ENCODE results near the gene CCL17.
"Not testable (repeated sequence)": the region's sequence is repeated elsewhere in the genome, so short reads cannot be mapped to it uniquely, and the experiment has no call there.

Gene CCL17

DNA sequence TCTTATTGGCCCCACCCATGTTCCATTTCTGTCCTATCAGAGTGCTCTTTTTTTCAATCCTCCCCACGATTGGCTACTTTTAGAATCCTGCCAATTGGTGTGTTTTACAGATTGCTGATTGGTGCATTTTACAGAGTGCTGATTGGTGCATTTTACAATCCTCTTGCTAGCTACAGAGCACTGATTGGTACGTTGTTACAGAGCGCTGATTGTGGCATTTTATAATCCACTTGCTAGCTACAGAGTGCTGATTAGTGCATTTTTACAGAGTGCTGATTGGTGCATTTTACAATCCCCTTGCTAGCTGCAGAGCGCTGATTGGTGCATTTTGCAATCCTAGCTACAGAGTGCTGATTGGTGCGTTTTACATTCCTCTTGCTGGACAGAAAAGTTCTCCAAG, 9.5 kb upstream of the CCL17 start:
- Histone ChIP-seq H3K4me1 (ENCODE audit: control insufficient read depth in 5 of 5, insufficient read depth in 5 of 5, low read length in 5 of 5) (peaks cover 0 to 20% (median 0%) of the 10 kb centered on the region in 5 donors), H3K36me3 (ENCODE audit: control insufficient read depth in 5 of 5, insufficient read depth in 5 of 5, low read length in 5 of 5) (no peaks in the 10 kb centered on the region), H3K27me3 (ENCODE audit: control insufficient read depth in 5 of 5, insufficient read depth in 4 of 5, low read length in 5 of 5) (no peaks in the 10 kb centered on the region), H3K9me3 (ENCODE audit: control insufficient read depth in 5 of 5, low read length in 5 of 5) (no peaks in the 10 kb centered on the region), H3K27ac (ENCODE audit: low read depth, low read length) (no peak overlapping the region), H3K9ac (ENCODE audit: low read length in 5 of 5) (no peak overlapping the region), H3K4me3 (ENCODE audit: low read depth in 1 of 5, low read length in 5 of 5) (no peak overlapping the region)

DNA sequence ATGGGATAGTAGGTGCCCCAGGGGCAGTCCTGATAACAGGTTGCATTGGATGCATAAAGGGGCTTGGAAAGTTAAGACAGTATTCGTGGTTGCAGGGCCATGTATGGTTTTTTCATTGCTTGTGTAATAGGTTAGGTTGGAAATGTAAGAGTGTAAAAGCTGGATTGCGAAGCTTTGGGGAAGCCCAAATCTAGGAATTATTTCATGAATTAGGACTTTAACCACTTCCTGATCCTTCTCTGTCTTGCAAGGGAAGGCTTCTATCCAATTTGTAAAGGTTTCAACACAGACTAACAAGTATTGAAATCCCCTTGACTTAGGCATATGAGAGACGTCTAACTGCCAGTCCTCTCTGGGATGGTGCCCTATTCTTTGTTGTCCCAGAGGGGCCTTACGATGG, 7.8 kb upstream of the CCL17 start:
- Histone ChIP-seq H3K4me3 (ENCODE audit: low read depth in 1 of 5, low read length in 5 of 5) (no peak overlapping the region), H3K27me3 (ENCODE audit: control insufficient read depth in 5 of 5, insufficient read depth in 4 of 5, low read length in 5 of 5) (no peaks in the 10 kb centered on the region), H3K9ac (ENCODE audit: low read length in 5 of 5) (no peak overlapping the region), H3K27ac (ENCODE audit: low read depth, low read length) (no peak overlapping the region), H3K9me3 (ENCODE audit: control insufficient read depth in 5 of 5, low read length in 5 of 5) (no peaks in the 10 kb centered on the region), H3K4me1 (ENCODE audit: control insufficient read depth in 5 of 5, insufficient read depth in 5 of 5, low read length in 5 of 5) (peaks cover 0 to 6% (median 0%) of the 10 kb centered on the region in 5 donors), H3K36me3 (ENCODE audit: control insufficient read depth in 5 of 5, insufficient read depth in 5 of 5, low read length in 5 of 5) (no peaks in the 10 kb centered on the region)

DNA sequence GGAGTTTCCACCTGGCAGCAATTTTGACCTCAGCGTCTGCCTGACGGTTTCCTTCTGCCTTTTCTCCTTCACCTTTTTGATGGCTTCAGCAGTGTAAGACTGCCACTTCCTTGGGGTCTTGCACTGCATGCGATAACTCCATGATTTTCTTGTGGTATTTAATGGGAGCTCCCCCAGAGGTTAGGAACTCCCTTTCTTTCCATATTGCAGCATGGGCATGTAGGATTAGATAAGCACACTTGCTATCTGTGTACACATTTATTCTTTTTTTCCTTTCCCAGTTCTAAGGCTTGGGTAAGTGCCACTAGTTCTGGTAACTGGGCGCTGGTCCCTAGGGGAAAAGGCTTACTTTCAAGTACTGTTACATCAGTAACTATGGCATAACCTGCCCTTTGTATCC, 7.1 kb upstream of the CCL17 start:
- H3K4me3 ChIP-seq (ENCODE audit: low read depth in 1 of 5, low read length in 5 of 5); H3K4me1 ChIP-seq (ENCODE audit: control insufficient read depth in 5 of 5, insufficient read depth in 5 of 5, low read length in 5 of 5); H3K36me3 ChIP-seq (ENCODE audit: control insufficient read depth in 5 of 5, insufficient read depth in 5 of 5, low read length in 5 of 5); H3K9me3 ChIP-seq (ENCODE audit: control insufficient read depth in 5 of 5, low read length in 5 of 5); H3K9ac ChIP-seq (ENCODE audit: low read length in 5 of 5); H3K27ac ChIP-seq (ENCODE audit: low read depth, low read length); H3K27me3 ChIP-seq (ENCODE audit: control insufficient read depth in 5 of 5, insufficient read depth in 4 of 5, low read length in 5 of 5): not testable (repeated sequence)

DNA sequence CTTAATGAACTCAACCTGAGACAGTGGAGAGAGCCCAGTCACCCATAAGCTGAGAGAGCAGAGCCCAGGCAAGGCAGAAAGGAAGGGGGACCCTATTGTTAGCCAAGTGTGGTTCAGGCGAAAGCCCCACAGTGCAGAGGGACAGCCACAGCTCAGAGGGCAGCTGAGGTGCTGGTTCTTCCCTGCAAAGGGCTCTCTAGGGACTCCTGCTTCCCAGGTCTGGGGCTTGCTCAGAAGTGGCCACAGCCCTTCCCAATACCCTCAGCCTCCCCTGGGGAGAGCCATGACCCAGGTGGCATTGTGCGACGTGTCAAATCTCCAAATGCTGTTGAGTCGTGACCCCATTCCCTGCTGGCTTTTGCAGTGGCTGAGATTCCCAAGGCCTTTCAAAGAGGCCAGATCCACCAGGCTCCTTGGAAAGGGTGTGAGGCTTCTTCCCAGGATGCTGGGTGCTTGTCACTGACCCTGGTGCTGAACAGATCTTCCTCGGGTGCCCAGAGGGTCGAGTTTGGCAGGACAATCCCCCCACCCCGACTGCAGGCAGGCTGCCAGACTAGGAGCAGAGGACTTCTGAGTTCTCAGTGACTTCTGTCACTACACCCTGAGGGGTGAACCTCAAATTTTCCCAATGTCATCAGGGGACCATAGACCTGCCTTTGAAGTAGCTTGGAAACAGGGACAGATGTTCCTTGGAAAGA, 2.5 kb upstream of the CCL17 start:
- no peaks in the 10 kb centered on the region for H3K27me3 ChIP-seq (ENCODE audit: control insufficient read depth in 5 of 5, insufficient read depth in 4 of 5, low read length in 5 of 5)
- no peaks in the 10 kb centered on the region for H3K36me3 ChIP-seq (ENCODE audit: control insufficient read depth in 5 of 5, insufficient read depth in 5 of 5, low read length in 5 of 5)
- H3K9me3 ChIP-seq (ENCODE audit: control insufficient read depth in 5 of 5, low read length in 5 of 5), result no peaks in the 10 kb centered on the region

DNA sequence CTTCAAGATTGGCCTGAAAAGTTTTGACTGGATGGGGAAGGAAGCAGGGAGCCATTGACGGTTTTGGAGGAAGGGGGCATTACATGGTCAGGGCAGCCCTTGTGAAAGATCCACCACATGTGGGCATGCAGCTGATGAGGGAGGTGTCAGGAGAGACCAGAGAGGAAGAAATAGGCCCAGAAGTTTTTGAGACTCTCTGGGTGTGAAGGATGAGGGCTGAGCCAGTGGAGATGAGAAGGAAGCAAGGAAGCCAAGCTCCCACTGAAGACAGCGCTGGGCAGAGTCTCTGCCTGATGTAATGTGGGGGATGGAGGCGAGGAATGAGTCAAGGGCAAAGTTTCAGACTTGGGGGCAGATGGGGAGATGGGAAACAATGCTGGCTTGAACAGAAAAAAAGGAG, 530 bp downstream of the CCL17 start:
- Histone ChIP-seq H3K27me3 (ENCODE audit: control insufficient read depth in 5 of 5, insufficient read depth in 4 of 5, low read length in 5 of 5) (peaks cover 0 to under 1% (median 0%) of the 10 kb centered on the region in 5 donors), H3K9me3 (ENCODE audit: control insufficient read depth in 5 of 5, low read length in 5 of 5) (no peaks in the 10 kb centered on the region), H3K4me1 (ENCODE audit: control insufficient read depth in 5 of 5, insufficient read depth in 5 of 5, low read length in 5 of 5) (peaks cover 5 to 28% (median 9%) of the 10 kb centered on the region in 5 donors), H3K27ac (ENCODE audit: low read depth, low read length) (no peak overlapping the region), H3K4me3 (ENCODE audit: low read depth in 1 of 5, low read length in 5 of 5) (no peak overlapping the region), H3K36me3 (ENCODE audit: control insufficient read depth in 5 of 5, insufficient read depth in 5 of 5, low read length in 5 of 5) (no peaks in the 10 kb centered on the region), H3K9ac (ENCODE audit: low read length in 5 of 5) (no peak overlapping the region)

More for the DNA sequence above, 2.5 kb upstream of the CCL17 start:
- no peak overlapping the region for H3K9ac ChIP-seq (ENCODE audit: low read length in 5 of 5)
- no peak overlapping the region for H3K27ac ChIP-seq (ENCODE audit: low read depth, low read length)
- H3K4me3 ChIP-seq (ENCODE audit: low read depth in 1 of 5, low read length in 5 of 5), result no peak overlapping the region
- H3K4me1 ChIP-seq (ENCODE audit: control insufficient read depth in 5 of 5, insufficient read depth in 5 of 5, low read length in 5 of 5), result peaks cover 0 to 6% (median 0%) of the 10 kb centered on the region in 5 donors

DNA sequence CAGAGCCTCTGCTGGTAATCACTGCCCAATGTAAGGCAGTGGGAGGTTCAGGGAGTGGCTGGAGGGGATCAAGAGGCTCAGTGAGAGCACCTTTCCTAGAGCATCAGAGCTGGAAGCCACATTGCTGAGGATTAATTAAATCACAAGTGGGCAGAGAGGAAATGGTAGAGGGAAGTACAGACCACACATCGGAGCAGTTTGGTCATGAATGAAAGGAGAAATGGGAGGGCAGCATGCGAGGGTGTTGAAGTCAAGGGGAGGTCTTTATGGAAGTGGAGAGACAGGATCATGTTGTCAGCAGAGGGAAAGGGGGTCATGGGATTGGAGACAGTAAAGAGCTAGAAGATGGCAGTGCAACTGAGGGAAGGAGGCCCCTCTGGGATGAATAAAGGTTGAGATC, 2.3 kb downstream of the CCL17 start:
- no peak overlapping the region for H3K27ac ChIP-seq (ENCODE audit: low read depth, low read length)
- H3K4me3 ChIP-seq (ENCODE audit: low read depth in 1 of 5, low read length in 5 of 5), result no peak overlapping the region
- no peaks in the 10 kb centered on the region for H3K9me3 ChIP-seq (ENCODE audit: control insufficient read depth in 5 of 5, low read length in 5 of 5)
- H3K27me3 ChIP-seq (ENCODE audit: control insufficient read depth in 5 of 5, insufficient read depth in 4 of 5, low read length in 5 of 5), result peaks cover 0 to 3% (median 0%) of the 10 kb centered on the region in 5 donors
- H3K36me3 ChIP-seq (ENCODE audit: control insufficient read depth in 5 of 5, insufficient read depth in 5 of 5, low read length in 5 of 5), result no peaks in the 10 kb centered on the region
- H3K4me1 ChIP-seq (ENCODE audit: control insufficient read depth in 5 of 5, insufficient read depth in 5 of 5, low read length in 5 of 5), result peaks cover 5 to 44% (median 24%) of the 10 kb centered on the region in 5 donors
- no peak overlapping the region for H3K9ac ChIP-seq (ENCODE audit: low read length in 5 of 5)

DNA sequence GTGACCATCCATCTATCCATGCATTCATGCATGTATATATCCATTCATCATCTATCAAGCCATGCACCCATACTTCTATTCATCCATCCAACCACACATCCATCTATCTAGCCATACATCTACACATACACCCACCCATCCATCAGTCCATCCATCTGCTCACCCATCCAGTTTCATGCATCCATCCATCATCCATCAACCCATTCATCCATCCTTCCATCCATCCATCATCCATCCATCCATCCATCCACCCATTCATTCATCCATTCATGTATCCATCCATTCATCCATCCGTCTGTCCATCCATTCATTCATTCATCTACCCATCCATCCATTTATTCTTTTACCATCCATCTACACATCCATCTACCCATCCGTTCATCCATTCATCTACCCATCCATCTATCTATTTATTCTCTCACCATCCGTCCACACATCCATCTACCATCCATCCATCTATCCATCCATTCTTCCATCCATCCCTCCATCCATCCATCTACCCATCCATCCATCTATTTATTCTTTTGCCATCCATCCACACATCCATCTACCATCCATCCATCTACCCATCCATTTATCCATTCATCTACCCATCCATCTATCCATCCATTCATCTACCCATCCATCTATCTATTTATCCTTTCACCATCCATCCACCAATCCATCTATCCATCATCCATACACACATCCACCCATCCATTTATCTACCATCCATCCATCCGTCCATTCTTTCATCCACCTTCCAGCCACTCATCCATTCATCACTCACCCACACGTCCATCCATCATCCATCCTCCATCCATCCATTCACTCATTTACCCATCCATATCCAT, 3.2 kb downstream of the CCL17 start:
- Histone ChIP-seq H3K4me3 (ENCODE audit: low read depth in 1 of 5, low read length in 5 of 5) (no peak overlapping the region), H3K36me3 (ENCODE audit: control insufficient read depth in 5 of 5, insufficient read depth in 5 of 5, low read length in 5 of 5) (no peaks in the 10 kb centered on the region), H3K4me1 (ENCODE audit: control insufficient read depth in 5 of 5, insufficient read depth in 5 of 5, low read length in 5 of 5) (peaks cover 5 to 44% (median 24%) of the 10 kb centered on the region in 5 donors), H3K9me3 (ENCODE audit: control insufficient read depth in 5 of 5, low read length in 5 of 5) (no peaks in the 10 kb centered on the region), H3K9ac (ENCODE audit: low read length in 5 of 5) (no peak overlapping the region), H3K27me3 (ENCODE audit: control insufficient read depth in 5 of 5, insufficient read depth in 4 of 5, low read length in 5 of 5) (peaks cover 0 to 3% (median 0%) of the 10 kb centered on the region in 5 donors), H3K27ac (ENCODE audit: low read depth, low read length) (no peak overlapping the region)

DNA sequence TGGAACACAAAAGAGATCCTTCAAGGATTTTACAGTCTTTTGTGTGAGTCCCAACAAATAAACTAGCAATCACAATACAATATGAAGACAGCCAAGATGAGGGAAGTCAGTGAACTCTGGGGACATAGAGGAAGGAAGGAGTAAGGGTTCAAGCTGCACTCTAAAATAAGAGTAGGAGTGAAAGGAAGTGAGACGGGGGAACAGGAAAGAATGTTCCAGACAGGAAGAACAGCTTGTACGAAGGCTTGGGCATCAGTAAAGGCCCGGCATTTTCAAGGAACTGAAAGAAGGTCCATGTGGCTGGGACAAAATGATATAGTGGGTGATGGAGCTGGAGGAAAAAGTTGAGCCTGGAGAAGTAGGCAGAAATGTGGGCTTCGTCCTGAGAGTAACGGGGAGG, 4.5 kb downstream of the CCL17 start:
- Histone ChIP-seq H3K36me3 (ENCODE audit: control insufficient read depth in 5 of 5, insufficient read depth in 5 of 5, low read length in 5 of 5) (no peaks in the 10 kb centered on the region), H3K4me3 (ENCODE audit: low read depth in 1 of 5, low read length in 5 of 5) (no peak overlapping the region), H3K4me1 (ENCODE audit: control insufficient read depth in 5 of 5, insufficient read depth in 5 of 5, low read length in 5 of 5) (peaks cover 5 to 41% (median 24%) of the 10 kb centered on the region in 5 donors), H3K9me3 (ENCODE audit: control insufficient read depth in 5 of 5, low read length in 5 of 5) (no peaks in the 10 kb centered on the region), H3K27ac (ENCODE audit: low read depth, low read length) (no peak overlapping the region), H3K27me3 (ENCODE audit: control insufficient read depth in 5 of 5, insufficient read depth in 4 of 5, low read length in 5 of 5) (peaks cover 0 to 3% (median 0%) of the 10 kb centered on the region in 5 donors), H3K9ac (ENCODE audit: low read length in 5 of 5) (no peak overlapping the region)

DNA sequence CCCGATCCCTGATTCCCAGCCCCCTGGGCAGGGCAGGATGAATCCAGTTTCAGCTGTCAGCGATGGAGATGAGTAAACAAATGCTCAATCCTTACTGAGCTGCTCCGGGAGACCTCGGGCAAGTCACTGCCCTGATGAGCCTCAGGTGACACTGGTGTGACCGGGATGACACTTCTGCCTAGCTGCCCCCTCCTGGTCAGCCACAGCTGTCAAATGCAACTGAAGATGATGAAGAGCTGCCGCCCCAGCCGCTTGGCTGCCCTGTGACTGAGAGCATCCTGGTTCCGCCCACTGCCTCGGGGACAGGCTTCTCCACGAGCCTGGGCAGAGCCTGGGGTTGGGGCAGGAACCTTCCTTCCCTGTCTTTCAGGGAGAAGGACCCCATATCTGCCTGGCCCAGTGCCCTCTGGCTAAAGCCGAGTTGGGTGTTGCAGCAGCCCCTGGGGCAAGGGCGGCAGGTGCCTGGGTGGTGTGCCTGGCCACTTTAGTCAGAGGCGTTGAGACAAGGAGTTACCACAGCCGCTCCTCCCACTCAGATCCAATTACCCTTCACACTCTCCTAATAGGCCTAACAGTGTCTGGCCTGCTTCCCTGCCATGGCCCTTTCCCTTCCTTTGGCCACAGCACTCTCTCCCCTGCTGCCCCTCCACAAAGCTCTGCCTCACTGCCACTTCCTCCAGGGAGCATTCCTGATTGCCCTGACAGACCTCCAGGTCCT, 5.5 kb downstream of the CCL17 start:
- H3K9ac ChIP-seq (ENCODE audit: low read length in 5 of 5), result no peak overlapping the region
- no peaks in the 10 kb centered on the region for H3K36me3 ChIP-seq (ENCODE audit: control insufficient read depth in 5 of 5, insufficient read depth in 5 of 5, low read length in 5 of 5)
- H3K4me3 ChIP-seq (ENCODE audit: low read depth in 1 of 5, low read length in 5 of 5), result no peak overlapping the region
- H3K27ac ChIP-seq (ENCODE audit: low read depth, low read length), result no peak overlapping the region
- no peaks in the 10 kb centered on the region for H3K9me3 ChIP-seq (ENCODE audit: control insufficient read depth in 5 of 5, low read length in 5 of 5)
- peaks cover 0 to 6% (median 0%) of the 10 kb centered on the region in 5 donors for H3K27me3 ChIP-seq (ENCODE audit: control insufficient read depth in 5 of 5, insufficient read depth in 4 of 5, low read length in 5 of 5)
- H3K4me1 ChIP-seq (ENCODE audit: control insufficient read depth in 5 of 5, insufficient read depth in 5 of 5, low read length in 5 of 5), result peaks cover 5 to 38% (median 24%) of the 10 kb centered on the region in 5 donors
